ENCODE results near the gene PEX6. TPM values are rescaled to one million over a fixed set of nuclear protein-coding genes. Genes with fewer than 3 reads are reported as not detected.

PEX6 gene
- polyA plus RNA-seq, 1 of the 3 experiments (the other 2 are of a cell fraction), result 15.3 TPM

- TF ChIP-seq TAF1 (IDR thresholded peaks at IDR 0.05; ENCODE audit: borderline replicate concordance, low read depth, low read length) (no peak), ELF1 (IDR thresholded peaks at IDR 0.05) (no peak), PBX3 (IDR thresholded peaks at IDR 0.05) (no peak), JUND (IDR thresholded peaks at IDR 0.05) (no peak), RXRA (IDR thresholded peaks at IDR 0.05; ENCODE audit: borderline replicate concordance, low read depth) (no peak), TEAD4 (IDR thresholded peaks at IDR 0.05; ENCODE audit: borderline replicate concordance, insufficient read depth) (no peak)
These were observed 10.2 kb downstream of the PEX6 start (continued) for GRCh38 chr6:42968783-42969182.

- H3K9ac ChIP-seq, result no peak overlapping the region
- POLR2A ChIA-PET, result interaction anchor here (0.7 kb wide), 1 partner anchor 51 kb away, joined by 3 read pairs; no protein-coding TSS in a partner anchor
- TF ChIP-seq IRF3 (IDR thresholded peaks at IDR 0.05; ENCODE audit: low read depth, low read length) (no peak), ELF1 (IDR thresholded peaks at IDR 0.05) (no peak), USF2 (IDR thresholded peaks at IDR 0.05; ENCODE audit: borderline replicate concordance, low read depth, low read length) (no peak), GABPA (IDR thresholded peaks at IDR 0.05; ENCODE audit: low read depth) (no peak), EP300 (IDR thresholded peaks at IDR 0.05; ENCODE audit: borderline replicate concordance in 1 of 2, low read depth in 1 of 2, low read length in 1 of 2) (no peak), JUND (IDR thresholded peaks at IDR 0.05) (no peak), SIN3A (IDR thresholded peaks at IDR 0.05; ENCODE audit: borderline replicate concordance, low read depth, low read length) (no peak), RAD21 (IDR thresholded peaks at IDR 0.05; ENCODE audit: low read length) (no peak), SMC3 (IDR thresholded peaks at IDR 0.05; ENCODE audit: low read depth, low read length) (no peak), FOSL2 (IDR thresholded peaks at IDR 0.05; ENCODE audit: borderline replicate concordance, low read depth) (no peak), FOXJ3 (CRISPR knock-in tag; IDR thresholded peaks at IDR 0.05) (no peak)
- CTCF ChIA-PET, result interaction anchor here (1.3 to 1.5 kb wide), 2 partner anchors 11 to 67 kb away, joined by 4 read pairs; partner anchors contain the start of gene PEX6
- no peak overlapping the region for H3K27ac ChIP-seq (ENCODE audit: low read depth in 2 of 2, low read length in 1 of 2)
- H3K9me3 ChIP-seq, result no peaks in the 10 kb centered on the region
- no peak for DNase-seq
- H4K20me1 ChIP-seq (ENCODE audit: insufficient read depth), result no peaks in the 10 kb centered on the region
- H3K4me3 ChIP-seq (ENCODE audit: low read depth in 2 of 2, low read length in 1 of 2), result no peak overlapping the region
- H3K4me2 ChIP-seq, result no peak overlapping the region
- WGBS (ENCODE audit: low lambda C conversion rate), result 98% methylated on average over 6 of the region's 12 CpGs
- peaks cover 9% of the 10 kb centered on the region for H3F3A ChIP-seq (replicated peaks; ENCODE audit: insufficient read depth)
- H3K27me3 ChIP-seq (ENCODE audit: insufficient read depth), result no peaks in the 10 kb centered on the region
- H3K79me2 ChIP-seq (ENCODE audit: insufficient read depth), result no peaks in the 10 kb centered on the region
- H3K9me2 ChIP-seq, result no peaks in the 10 kb centered on the region
- H2AFZ ChIP-seq (ENCODE audit: low read depth), result no peak overlapping the region
- H3K36me3 ChIP-seq (replicated peaks in 1 of 2; ENCODE audit: control insufficient read depth in 1 of 2, insufficient read depth in 2 of 2, low read length in 1 of 2), result peaks cover 0 to 39% of the 10 kb centered on the region in 2 experiments
- peaks cover 0 to 9% of the 10 kb centered on the region in 2 experiments; a peak in 3 of 4 replicates for H3K4me1 ChIP-seq (ENCODE audit: control insufficient read depth in 1 of 2, insufficient read depth in 2 of 2, low read depth in 1 of 2, low read length in 1 of 2)
These were observed 10.8 kb downstream of the PEX6 start for GRCh38 chr6:42968126-42968701.

Data from SK-N-SH (cell line).